ENCODE results near the gene SMIM36.
"Not testable (repeated sequence)": the region's sequence is repeated elsewhere in the genome, so short reads cannot be mapped to it uniquely, and the experiment has no call there.

Gene SMIM36

GRCh38 chr17:55510986-55511721 lies at the start of gene SMIM36:
SMIM36 (minus strand) TSS chr17:55511452.
- FAIRE-seq = no peak

- no peak for FAIRE-seq
Observed at GRCh38 chr17:55555772-55556171, 44.5 kb upstream of the SMIM36 start.

GRCh38 chr17:55549140-55549539 lies 37.9 kb upstream of the SMIM36 start:
- FAIRE-seq = no peak

- no peak for FAIRE-seq
Observed at GRCh38 chr17:55546991-55547664, 35.9 kb upstream of the SMIM36 start.

GRCh38 chr17:55546481-55546880 lies 35.2 kb upstream of the SMIM36 start:
- FAIRE-seq = no peak

GRCh38 chr17:55545806-55546205 lies 34.6 kb upstream of the SMIM36 start:
- no peak for FAIRE-seq

- no peak for FAIRE-seq
Observed at GRCh38 chr17:55543709-55544108, 32.5 kb upstream of the SMIM36 start.

- no peak for FAIRE-seq
Observed at GRCh38 chr17:55540414-55541091, 29.3 kb upstream of the SMIM36 start.

GRCh38 chr17:55536205-55536604 lies 25.0 kb upstream of the SMIM36 start:
- FAIRE-seq = no peak

GRCh38 chr17:55533608-55534007 lies 22.4 kb upstream of the SMIM36 start:
- FAIRE-seq = no peak

GRCh38 chr17:55532670-55533069 lies 21.4 kb upstream of the SMIM36 start:
- FAIRE-seq = no peak

- FAIRE-seq = no peak
Observed at GRCh38 chr17:55531053-55531728, 19.9 kb upstream of the SMIM36 start.

GRCh38 chr17:55530064-55530463 lies 18.8 kb upstream of the SMIM36 start:
- FAIRE-seq = no peak

- no peak for FAIRE-seq
Observed at GRCh38 chr17:55527540-55528118, 16.4 kb upstream of the SMIM36 start.

- no peak for FAIRE-seq
Observed at GRCh38 chr17:55524440-55525220, 13.4 kb upstream of the SMIM36 start.

GRCh38 chr17:55523032-55523431 lies 11.8 kb upstream of the SMIM36 start:
- not testable (repeated sequence) for FAIRE-seq

- no peak for FAIRE-seq
Observed at GRCh38 chr17:55521186-55521585, 9.9 kb upstream of the SMIM36 start.

- FAIRE-seq = no peak
Observed at GRCh38 chr17:55520402-55520801, 9.2 kb upstream of the SMIM36 start.

GRCh38 chr17:55518510-55518909 lies 7.3 kb upstream of the SMIM36 start:
- no peak for FAIRE-seq

- FAIRE-seq = peak; percentile 52
Observed at GRCh38 chr17:55513885-55514590, 2.8 kb upstream of the SMIM36 start.

- not testable (repeated sequence) for FAIRE-seq
Observed at GRCh38 chr17:55507669-55508068, 3.6 kb downstream of the SMIM36 start.

Data from A204.1 (cell line).